Measurements from ENCODE around the gene MBOAT1. TPM values are rescaled to one million over a fixed set of nuclear protein-coding genes. Genes with fewer than 3 reads are reported as not detected.
"Not testable (repeated sequence)": the region's sequence is repeated elsewhere in the genome, so short reads cannot be mapped to it uniquely, and the experiment has no call there.

The MBOAT1 gene
- total RNA-seq, 2 experiments from 2014 or later, result 30.6 to 33.0 TPM

- no peak overlapping the region for H3K27ac Mint-ChIP-seq
- peaks cover 15% of the 10 kb centered on the region for H3K9me3 Mint-ChIP-seq
- H3K4me3 Mint-ChIP-seq, result no peak overlapping the region
- peaks cover 7% of the 10 kb centered on the region for H3K4me1 Mint-ChIP-seq
- CTCF ChIA-PET, result interaction anchor here (0.9 kb wide), 1 partner anchor 10 kb away, joined by 3 read pairs; no protein-coding TSS in a partner anchor
- peaks cover 65% of the 10 kb centered on the region for H3K36me3 Mint-ChIP-seq (ENCODE audit: low read depth)
- DNase-seq, result no peak
- POLR2A ChIA-PET, result no interaction called here
- no peaks in the 10 kb centered on the region for H3K27me3 Mint-ChIP-seq
These were observed 25.3 kb downstream of the MBOAT1 start for GRCh38 chr6:20186981-20187380.

DNA sequence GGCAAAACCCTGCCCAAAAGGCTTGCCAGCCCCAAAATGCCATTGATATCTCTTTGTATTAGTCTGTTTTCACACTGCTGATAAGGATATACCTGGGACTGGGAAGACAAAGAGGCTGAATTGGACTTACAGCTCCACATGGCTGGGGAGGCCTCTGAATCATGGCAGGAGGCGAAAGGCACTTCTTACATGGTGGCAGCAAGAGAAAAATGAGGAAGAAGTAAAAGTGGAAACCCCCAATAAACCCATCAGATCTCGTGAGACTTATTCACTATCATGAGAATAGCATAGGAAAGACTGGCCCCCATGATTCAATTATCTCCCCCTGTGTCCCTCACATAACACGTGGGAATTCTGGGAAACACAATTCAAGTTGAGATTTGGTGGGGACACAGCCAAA is 28.6 kb downstream of the MBOAT1 start:
- CTCF ChIA-PET, result no interaction called here
- H3K27me3 Mint-ChIP-seq, result no peaks in the 10 kb centered on the region
- H3K27ac Mint-ChIP-seq, result no peak overlapping the region

GRCh38 chr6:20182926-20183521 is 29.2 kb downstream of the MBOAT1 start:
- Mint-ChIP-seq H3K9me3 (peaks cover 3% of the 10 kb centered on the region), H3K27me3 (no peaks in the 10 kb centered on the region), H3K4me1 (peaks cover 6% of the 10 kb centered on the region), H3K27ac (no peak overlapping the region), H3K36me3 (ENCODE audit: low read depth) (peaks cover 60% of the 10 kb centered on the region), H3K4me3 (no peak overlapping the region)
- POLR2A ChIA-PET, result no interaction called here
- DNase-seq, result no peak
- CTCF ChIA-PET, result no interaction called here

More for the DNA sequence above, 28.6 kb downstream of the MBOAT1 start:
- H3K4me1 Mint-ChIP-seq, result peaks cover 6% of the 10 kb centered on the region
- POLR2A ChIA-PET, result no interaction called here
- DNase-seq, result no peak
- H3K36me3 Mint-ChIP-seq (ENCODE audit: low read depth), result peaks cover 66% of the 10 kb centered on the region
- peaks cover 9% of the 10 kb centered on the region for H3K9me3 Mint-ChIP-seq
- H3K4me3 Mint-ChIP-seq, result no peak overlapping the region

GRCh38 chr6:20182069-20182468 is 30.2 kb downstream of the MBOAT1 start:
- no peak overlapping the region for H3K4me3 Mint-ChIP-seq
- no peak for DNase-seq
- no peaks in the 10 kb centered on the region for H3K9me3 Mint-ChIP-seq
- no peaks in the 10 kb centered on the region for H3K27me3 Mint-ChIP-seq
- ChIA-PET POLR2A (no interaction called here), CTCF (no interaction called here)
- peaks cover 51% of the 10 kb centered on the region for H3K36me3 Mint-ChIP-seq (ENCODE audit: low read depth)
- peaks cover 6% of the 10 kb centered on the region for H3K4me1 Mint-ChIP-seq
- H3K27ac Mint-ChIP-seq, result no peak overlapping the region

DNA sequence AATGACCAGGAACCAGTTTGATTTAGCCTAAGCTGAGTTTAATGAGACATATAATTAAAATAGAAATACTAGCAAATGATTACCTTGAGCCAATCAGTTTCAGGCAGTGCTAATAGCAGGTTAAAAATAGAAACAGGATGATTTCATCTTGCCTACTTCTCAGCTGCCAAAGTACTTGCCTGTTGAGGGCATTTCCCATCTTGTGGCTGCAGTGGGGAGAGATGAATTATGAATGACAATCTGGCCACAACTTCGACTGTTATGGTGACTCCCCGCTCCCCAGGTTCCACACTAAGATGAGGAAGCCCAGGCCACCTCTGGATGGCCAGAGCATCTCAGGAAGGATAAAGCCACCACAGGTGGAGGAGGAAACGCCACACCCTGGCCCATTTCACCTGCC is 31.3 kb downstream of the MBOAT1 start:
- no peak for DNase-seq
- H3K36me3 Mint-ChIP-seq (ENCODE audit: low read depth), result peaks cover 44% of the 10 kb centered on the region
- H3K4me3 Mint-ChIP-seq, result no peak overlapping the region
- CTCF ChIA-PET, result interaction anchor here (0.8 kb wide), 1 partner anchor 16 kb away, joined by 3 read pairs; no protein-coding TSS in a partner anchor
- H3K4me1 Mint-ChIP-seq, result peaks cover 6% of the 10 kb centered on the region
- no peaks in the 10 kb centered on the region for H3K9me3 Mint-ChIP-seq
- H3K27ac Mint-ChIP-seq, result no peak overlapping the region
- no peaks in the 10 kb centered on the region for H3K27me3 Mint-ChIP-seq
- POLR2A ChIA-PET, result no interaction called here

DNA sequence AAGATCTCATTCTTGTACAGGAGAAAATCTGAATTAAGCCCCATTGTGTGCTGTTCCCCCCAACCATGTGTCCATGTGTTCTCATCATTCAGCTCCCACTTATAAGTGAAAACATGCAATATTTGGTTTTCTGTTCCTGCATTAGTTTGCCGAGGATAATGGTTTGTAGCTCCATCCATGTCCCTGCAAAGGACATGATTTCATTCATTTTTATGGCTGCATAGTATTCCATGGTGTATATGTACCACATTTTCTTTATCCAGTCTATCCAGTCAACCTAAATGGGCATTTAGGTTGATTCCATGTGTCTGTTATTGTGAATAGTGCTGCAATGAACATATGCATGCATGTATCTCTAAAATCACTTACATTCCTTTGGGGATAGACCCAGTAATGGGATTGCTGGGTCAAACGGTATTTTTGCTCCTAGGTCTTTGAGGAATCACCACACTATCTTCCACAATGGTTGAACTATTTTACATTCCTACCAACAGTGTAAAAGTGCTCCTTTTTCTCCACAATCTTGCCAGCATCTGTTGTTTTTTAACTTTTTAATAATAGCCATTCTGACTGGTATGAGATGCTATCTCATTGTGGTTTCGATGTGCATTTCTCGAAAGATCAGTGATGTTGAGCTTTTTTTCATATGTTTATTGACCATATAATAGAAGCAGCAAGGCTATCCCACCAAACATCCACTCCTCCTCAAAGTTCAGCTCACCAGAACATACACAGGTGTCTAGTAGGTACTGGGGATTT is 32.8 kb downstream of the MBOAT1 start:
- H3K27me3 Mint-ChIP-seq, H3K4me3 Mint-ChIP-seq, POLR2A ChIA-PET, H3K9me3 Mint-ChIP-seq, DNase-seq, CTCF ChIA-PET, H3K27ac Mint-ChIP-seq: not testable (repeated sequence)
- Mint-ChIP-seq H3K4me1 (peaks cover 11% of the 10 kb centered on the region), H3K36me3 (ENCODE audit: low read depth) (peaks cover 36% of the 10 kb centered on the region)

DNA sequence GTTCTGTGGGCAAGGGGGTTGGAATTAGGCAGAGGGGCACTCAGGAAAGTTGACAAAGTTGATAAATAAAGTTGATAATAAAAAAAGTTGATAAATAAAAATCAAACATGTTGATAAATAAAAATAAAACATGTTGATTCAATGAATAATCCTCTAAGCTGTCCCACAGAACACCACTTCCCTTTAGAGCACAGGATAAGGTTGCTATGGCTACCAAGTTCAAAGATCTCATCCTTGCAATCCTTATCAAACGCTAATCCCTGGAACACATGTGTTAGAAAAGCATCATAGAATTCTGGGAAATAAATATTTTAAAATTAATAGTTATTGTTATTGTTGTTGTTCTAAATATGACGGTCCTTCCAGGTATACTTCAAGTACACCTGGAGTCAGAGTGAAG is 33.9 kb downstream of the MBOAT1 start:
- H3K9me3 Mint-ChIP-seq, result no peaks in the 10 kb centered on the region
- DNase-seq, result no peak
- peaks cover 23% of the 10 kb centered on the region for H3K4me1 Mint-ChIP-seq
- no peak overlapping the region for H3K27ac Mint-ChIP-seq
- ChIA-PET POLR2A (no interaction called here), CTCF (no interaction called here)
- no peaks in the 10 kb centered on the region for H3K27me3 Mint-ChIP-seq
- no peak overlapping the region for H3K4me3 Mint-ChIP-seq
- H3K36me3 Mint-ChIP-seq (ENCODE audit: low read depth), result peaks cover 28% of the 10 kb centered on the region

GRCh38 chr6:20175810-20176410 is 36.4 kb downstream of the MBOAT1 start:
- ChIA-PET POLR2A (interaction anchor here (0.6 kb wide), 1 partner anchor 1749 kb away, joined by 3 read pairs; no protein-coding TSS in a partner anchor), CTCF (interaction anchor here (0.6 to 1.1 kb wide), 2 partner anchors 10 to 67 kb away, joined by 3 to 4 read pairs; no protein-coding TSS in a partner anchor)
- Mint-ChIP-seq H3K27me3 (no peaks in the 10 kb centered on the region), H3K27ac (no peak overlapping the region), H3K4me3 (no peak overlapping the region), H3K4me1 (peaks cover 28% of the 10 kb centered on the region), H3K9me3 (no peaks in the 10 kb centered on the region), H3K36me3 (ENCODE audit: low read depth) (peaks cover 19% of the 10 kb centered on the region)
- DNase-seq, result no peak

DNA sequence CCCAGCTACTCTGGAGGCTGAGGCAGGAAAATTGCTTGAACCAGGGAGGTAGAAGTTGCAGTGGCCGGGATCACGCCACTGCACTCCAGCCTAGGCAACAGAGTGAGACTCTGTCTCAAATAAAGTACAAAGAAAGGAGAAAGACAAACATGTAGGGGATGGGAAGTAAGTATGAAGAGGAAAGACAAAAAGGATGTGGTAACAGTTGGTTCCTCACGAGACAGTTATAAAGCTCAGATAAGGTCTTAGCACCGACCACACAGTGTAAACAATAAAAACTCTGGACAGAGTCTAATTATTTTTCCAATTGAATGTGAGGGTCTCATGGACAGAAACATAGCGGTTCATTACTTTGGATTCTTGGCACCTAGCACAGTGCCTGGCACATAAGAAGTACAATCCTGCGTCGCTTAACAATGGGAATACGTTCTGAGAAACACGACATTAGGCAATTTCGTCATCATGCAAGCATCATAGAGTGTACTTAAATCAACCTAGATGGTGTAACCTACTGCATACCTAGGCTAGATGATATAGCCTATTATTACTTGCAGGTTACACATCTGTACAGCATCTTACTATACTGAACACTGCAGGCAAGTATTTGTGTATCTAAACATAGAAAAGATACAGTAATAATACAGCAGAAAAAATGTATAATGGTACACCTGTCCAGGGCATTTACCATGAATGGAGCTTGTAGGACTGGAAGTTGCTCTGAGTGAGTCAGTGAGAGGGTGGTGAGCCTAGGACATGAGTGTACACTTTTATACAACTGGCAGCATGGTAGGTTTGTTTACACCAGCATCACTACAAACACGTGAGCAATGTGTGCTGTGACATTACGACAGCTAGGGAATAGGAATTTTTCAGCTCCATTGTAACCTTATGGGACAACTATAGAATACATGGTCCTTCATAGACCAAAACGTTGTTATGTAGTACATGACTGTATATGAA is 38.2 kb downstream of the MBOAT1 start:
- peak; percentile 6 for DNase-seq
- ChIA-PET CTCF (interaction anchor here (1.4 kb wide), 1 partner anchor 8 kb away, joined by 6 read pairs; no protein-coding TSS in a partner anchor), POLR2A (no interaction called here)
- H3K9me3 Mint-ChIP-seq, result no peaks in the 10 kb centered on the region
- peak overlapping the region; percentile 79 for H3K27ac Mint-ChIP-seq
- H3K27me3 Mint-ChIP-seq, result no peaks in the 10 kb centered on the region
- H3K36me3 Mint-ChIP-seq (ENCODE audit: low read depth), result peaks cover 11% of the 10 kb centered on the region
- H3K4me3 Mint-ChIP-seq, result peak overlapping the region; percentile 53
- H3K4me1 Mint-ChIP-seq, result peaks cover 35% of the 10 kb centered on the region

DNA sequence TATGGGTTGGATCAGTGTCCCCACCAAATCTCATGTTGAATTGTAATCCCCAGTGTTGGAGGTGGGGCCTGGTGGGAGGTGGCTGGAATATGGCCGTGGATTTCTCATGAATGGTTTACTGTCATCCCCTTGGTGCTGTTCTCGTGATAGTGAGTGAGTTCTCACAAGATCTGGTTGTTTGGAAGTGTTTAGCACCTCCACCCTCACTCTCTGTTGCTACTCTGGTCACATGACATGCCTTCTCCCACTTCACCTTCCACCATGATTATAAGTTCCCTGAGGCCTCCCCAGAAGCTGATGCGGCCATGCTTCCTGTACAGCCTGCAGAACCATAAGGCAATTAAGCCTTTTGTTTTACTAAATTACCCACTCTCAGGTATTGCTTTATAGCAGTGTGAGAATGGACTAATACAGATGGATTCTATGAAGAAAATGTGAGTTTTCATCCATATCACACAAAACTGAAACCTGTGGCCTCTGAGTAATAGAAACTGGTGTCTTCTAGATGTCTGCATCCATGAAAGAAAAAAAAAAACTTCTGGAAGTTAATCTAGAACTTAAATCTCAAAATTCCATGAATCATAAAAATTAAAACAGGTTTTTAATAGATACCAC is 39.3 kb downstream of the MBOAT1 start:
- no peak for DNase-seq
- Mint-ChIP-seq H3K27me3 (no peaks in the 10 kb centered on the region), H3K4me1 (peaks cover 42% of the 10 kb centered on the region), H3K4me3 (no peak overlapping the region), H3K27ac (no peak overlapping the region), H3K36me3 (ENCODE audit: low read depth) (peaks cover 11% of the 10 kb centered on the region), H3K9me3 (no peaks in the 10 kb centered on the region)
- ChIA-PET POLR2A (no interaction called here), CTCF (interaction anchor here (0.6 kb wide), 1 partner anchor 32 kb away, joined by 4 read pairs; no protein-coding TSS in a partner anchor)

DNA sequence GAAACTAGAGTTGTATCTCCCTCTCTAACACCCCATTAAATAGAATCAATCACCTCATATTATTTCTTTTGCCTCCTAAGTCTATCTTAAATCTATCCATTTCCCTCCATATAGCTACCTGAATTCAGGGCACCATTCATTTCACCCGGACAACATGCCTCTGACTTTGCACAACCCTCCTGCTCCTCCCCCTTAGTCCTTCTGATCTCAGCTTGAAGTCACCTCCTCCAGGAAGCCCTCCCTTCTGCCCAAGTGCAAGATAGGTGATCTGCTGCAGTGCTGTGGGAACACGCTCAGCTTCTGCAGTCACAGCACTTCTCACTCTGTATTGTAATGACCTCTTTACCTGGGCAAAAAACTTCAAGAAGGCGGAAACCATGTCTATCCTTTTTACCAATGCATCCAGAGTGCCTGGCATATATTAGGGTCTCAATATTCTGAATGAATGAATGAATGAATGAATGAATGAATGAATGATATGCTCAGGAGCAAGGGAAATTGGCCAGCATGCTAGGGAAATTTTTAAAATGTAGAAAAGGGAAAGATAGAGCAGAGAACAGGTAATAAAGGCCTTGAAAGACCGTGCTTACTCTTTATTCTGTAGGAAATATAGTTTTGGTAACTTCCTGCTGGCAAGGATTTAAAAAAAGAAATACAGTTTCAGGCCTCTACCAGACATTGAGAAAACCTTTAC is 41.7 kb downstream of the MBOAT1 start:
- peaks cover 42% of the 10 kb centered on the region for H3K4me1 Mint-ChIP-seq

More for the DNA sequence above, 41.7 kb downstream of the MBOAT1 start:
- Mint-ChIP-seq H3K4me3 (no peak overlapping the region), H3K27me3 (no peaks in the 10 kb centered on the region), H3K9me3 (no peaks in the 10 kb centered on the region), H3K27ac (no peak overlapping the region), H3K36me3 (ENCODE audit: low read depth) (peaks cover 21% of the 10 kb centered on the region)
- ChIA-PET CTCF (interaction anchor here (1.3 kb wide), 1 partner anchor 45 kb away, joined by 3 read pairs; no protein-coding TSS in a partner anchor), POLR2A (no interaction called here)
- DNase-seq, result no peak

Data from activated CD4-positive, alpha-beta T cell treated with anti-CD3 and anti-CD28 coated beads, Interleukin-2, amount 10 ng/mL, durations not matched to agents 7 days and 5 days (primary cell).